ENCODE data around the gene C19orf81. TPM values are rescaled to one million over a fixed set of nuclear protein-coding genes. Genes with fewer than 3 reads are reported as not detected.

Gene C19orf81
- total RNA-seq, 3 donors from 2014 or later = not detected

DNA sequence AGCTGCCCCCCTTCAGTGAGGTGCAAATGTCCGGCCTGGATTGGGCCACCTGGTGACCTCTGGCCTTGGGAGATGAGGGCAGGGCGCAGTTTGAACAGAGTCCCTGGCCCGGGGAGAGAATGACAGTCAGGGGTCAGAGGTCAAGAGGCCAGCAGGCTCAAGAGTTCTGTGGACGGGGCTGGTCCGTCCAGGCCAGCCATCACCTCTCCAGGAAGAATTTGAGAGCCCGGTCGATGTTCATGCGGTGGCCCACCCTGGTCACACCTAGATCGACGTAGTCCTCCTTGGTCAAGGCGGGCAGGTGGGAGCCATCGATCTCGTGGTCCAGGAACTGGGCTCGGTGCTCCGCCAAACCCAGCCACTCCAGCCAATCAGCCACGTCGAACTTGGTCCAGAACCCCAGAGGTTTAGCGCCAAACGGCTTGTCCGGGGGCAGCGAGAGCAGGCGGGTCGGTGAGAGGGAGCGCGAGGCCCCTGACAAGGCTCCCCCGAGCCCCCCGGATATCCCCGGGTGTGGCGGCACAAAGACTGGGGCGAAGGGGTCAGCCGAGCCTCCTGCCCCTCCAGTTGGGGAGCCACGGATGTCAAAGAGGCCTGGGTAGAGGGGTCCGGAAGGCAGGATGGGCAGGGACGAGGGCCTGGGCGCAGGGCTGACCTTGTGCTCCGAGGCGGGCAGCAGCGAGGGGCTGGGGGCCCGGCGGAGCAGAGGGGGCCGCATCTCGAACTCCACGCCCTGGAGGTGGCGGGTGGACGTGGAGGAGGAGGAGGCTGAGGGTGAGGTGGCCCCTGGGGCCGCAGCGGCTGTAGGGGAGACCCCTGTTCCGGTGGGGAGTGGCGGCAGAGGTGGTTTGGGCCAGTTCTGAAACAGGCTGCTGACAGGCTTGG, 12.8 kb downstream of the C19orf81 start:
- DNase-seq (ENCODE audit: low spot score in 2 of 2) = no peak
- intact Hi-C loops (cut with DNase I; ENCODE audit: low total_unique reads) = no loop called here

DNA sequence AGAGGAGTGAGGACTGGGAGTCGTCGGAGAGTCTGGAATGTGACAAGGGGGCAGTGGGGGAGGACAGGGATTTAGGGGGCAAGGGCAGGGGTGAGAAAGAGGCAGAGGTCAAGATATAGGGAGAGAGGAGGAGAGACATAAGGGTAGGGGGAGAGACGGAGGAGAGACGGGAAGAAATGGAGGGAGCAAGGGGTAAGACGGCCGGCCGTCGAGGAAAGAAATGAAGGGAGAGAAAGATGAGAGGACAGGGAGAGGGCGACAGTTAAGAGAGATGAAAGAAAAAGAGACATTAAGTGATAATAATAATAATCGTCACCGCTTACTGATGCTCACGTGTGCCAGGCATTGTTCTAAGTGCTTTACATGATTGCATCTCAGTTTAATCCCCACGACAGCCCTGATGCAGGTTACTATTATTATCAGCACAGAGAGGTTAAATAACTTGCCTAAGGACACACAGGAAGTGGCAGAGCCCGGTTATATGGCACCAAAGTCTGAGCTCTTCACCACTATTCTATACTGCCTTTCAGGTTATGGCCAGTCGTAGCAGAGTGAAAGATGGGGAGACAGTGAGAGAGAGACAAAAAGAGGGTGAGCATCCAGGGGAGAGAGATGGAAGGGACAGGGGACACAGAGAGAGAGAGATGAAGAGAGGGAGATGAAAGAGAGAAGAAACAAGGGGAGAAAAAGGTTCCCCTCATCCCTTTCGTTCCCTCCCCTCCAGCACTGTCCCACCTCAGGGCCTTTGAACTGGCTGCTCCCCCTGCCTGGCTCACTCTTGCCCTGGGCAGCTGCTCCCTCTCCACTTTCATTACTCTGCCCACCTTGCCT, 13.6 kb downstream of the C19orf81 start:
- Histone ChIP-seq H3K4me1 (peaks cover 0 to 8% of the 10 kb centered on the region in 2 donors), H3K27me3 (peaks cover 19 to 52% of the 10 kb centered on the region in 2 donors), H3K4me3 (no peak overlapping the region), H3K36me3 (no peaks in the 10 kb centered on the region), H3K27ac (no peak overlapping the region), H3K9me3 (no peaks in the 10 kb centered on the region)
- TF ChIP-seq, protein P1, sequence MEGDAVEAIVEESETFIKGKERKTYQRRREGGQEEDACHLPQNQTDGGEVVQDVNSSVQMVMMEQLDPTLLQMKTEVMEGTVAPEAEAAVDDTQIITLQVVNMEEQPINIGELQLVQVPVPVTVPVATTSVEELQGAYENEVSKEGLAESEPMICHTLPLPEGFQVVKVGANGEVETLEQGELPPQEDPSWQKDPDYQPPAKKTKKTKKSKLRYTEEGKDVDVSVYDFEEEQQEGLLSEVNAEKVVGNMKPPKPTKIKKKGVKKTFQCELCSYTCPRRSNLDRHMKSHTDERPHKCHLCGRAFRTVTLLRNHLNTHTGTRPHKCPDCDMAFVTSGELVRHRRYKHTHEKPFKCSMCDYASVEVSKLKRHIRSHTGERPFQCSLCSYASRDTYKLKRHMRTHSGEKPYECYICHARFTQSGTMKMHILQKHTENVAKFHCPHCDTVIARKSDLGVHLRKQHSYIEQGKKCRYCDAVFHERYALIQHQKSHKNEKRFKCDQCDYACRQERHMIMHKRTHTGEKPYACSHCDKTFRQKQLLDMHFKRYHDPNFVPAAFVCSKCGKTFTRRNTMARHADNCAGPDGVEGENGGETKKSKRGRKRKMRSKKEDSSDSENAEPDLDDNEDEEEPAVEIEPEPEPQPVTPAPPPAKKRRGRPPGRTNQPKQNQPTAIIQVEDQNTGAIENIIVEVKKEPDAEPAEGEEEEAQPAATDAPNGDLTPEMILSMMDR (IDR thresholded peaks at IDR 0.05) = no peak
- no peak for TF ChIP-seq POLR2A (IDR thresholded peaks at IDR 0.05)
- TF ChIP-seq POLR2AphosphoS5 (IDR thresholded peaks at IDR 0.05) = no peak
- DNase-seq (ENCODE audit: low spot score in 2 of 2) = no peak
- intact Hi-C loops (cut with DNase I; ENCODE audit: low total_unique reads) = no loop called here

More for the DNA sequence above, 12.8 kb downstream of the C19orf81 start:
- no peaks in the 10 kb centered on the region for H3K4me1 ChIP-seq
- H3K27me3 ChIP-seq = peaks cover 13 to 43% of the 10 kb centered on the region in 2 donors
- H3K36me3 ChIP-seq = no peaks in the 10 kb centered on the region
- no peak overlapping the region for H3K4me3 ChIP-seq
- TF ChIP-seq, protein P1 (IDR thresholded peaks at IDR 0.05) = no peak
- no peak for TF ChIP-seq POLR2AphosphoS5 (IDR thresholded peaks at IDR 0.05)
- TF ChIP-seq POLR2A (IDR thresholded peaks at IDR 0.05) = no peak
- H3K9me3 ChIP-seq = no peaks in the 10 kb centered on the region
- H3K27ac ChIP-seq = no peak overlapping the region

DNA sequence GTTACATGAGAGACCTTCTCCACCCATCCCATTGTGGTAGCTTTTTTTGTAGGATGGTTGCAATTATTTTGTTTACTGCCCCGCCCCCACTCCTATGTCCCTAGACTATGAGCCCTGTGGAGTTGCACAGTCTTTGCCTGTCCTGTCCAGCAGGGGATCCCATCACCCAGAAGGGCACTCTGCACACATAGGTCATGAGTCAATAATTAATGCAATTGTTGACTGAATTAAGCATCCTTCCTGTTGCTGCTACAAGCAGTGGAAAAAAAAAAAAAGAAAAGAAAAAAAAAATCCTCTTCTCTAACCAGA, 14.2 kb downstream of the C19orf81 start:
- Histone ChIP-seq H3K4me3 (no peak overlapping the region), H3K9me3 (no peaks in the 10 kb centered on the region), H3K27me3 (peaks cover 25 to 57% of the 10 kb centered on the region in 2 donors), H3K4me1 (peaks cover 0 to 8% of the 10 kb centered on the region in 2 donors), H3K27ac (no peak overlapping the region), H3K36me3 (no peaks in the 10 kb centered on the region)
- intact Hi-C loops (cut with DNase I; ENCODE audit: low total_unique reads) = no loop called here
- TF ChIP-seq POLR2AphosphoS5 (IDR thresholded peaks at IDR 0.05) = no peak
- TF ChIP-seq, protein P1 (IDR thresholded peaks at IDR 0.05) = no peak
- TF ChIP-seq POLR2A (IDR thresholded peaks at IDR 0.05) = no peak
- no peak for DNase-seq (ENCODE audit: low spot score in 2 of 2)

DNA sequence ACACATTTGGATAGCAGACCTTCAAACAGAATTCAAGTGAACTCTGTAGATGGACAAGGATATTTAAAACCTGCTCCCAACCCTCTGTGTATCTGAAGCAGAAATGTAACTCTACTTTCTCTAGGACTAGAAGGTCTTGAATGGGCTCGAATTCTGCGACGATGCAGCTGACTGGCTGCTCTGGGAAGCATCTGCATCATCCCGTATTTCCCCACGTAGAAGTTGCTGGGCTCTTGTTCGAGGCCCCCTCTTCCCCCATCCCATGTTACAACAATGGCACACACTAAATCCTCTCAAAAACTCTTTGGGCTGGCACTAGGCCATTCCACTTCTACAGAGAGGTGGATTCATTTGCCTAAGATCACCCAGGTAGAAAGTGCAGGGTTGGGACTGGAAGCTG, 15.0 kb downstream of the C19orf81 start:
- no peak for TF ChIP-seq POLR2AphosphoS5 (IDR thresholded peaks at IDR 0.05)
- TF ChIP-seq, protein P1 (IDR thresholded peaks at IDR 0.05) = no peak
- TF ChIP-seq POLR2A (IDR thresholded peaks at IDR 0.05) = no peak
- H3K36me3 ChIP-seq = no peaks in the 10 kb centered on the region
- H3K27me3 ChIP-seq = peaks cover 24 to 58% of the 10 kb centered on the region in 2 donors
- no peaks in the 10 kb centered on the region for H3K9me3 ChIP-seq
- peaks cover 0 to 8% of the 10 kb centered on the region in 2 donors for H3K4me1 ChIP-seq
- H3K4me3 ChIP-seq = no peak overlapping the region
- no peak for DNase-seq (ENCODE audit: low spot score in 2 of 2)
- no peak overlapping the region for H3K27ac ChIP-seq
- intact Hi-C loops (cut with DNase I; ENCODE audit: low total_unique reads) = no loop called here
